Embryonic facial prominence (tissue), 1 donor: ENCODE results near the gene KDM8.

Experiments
- DNase-seq: peaks from one replicate; pipeline ENCODE4 v3.0.0-alpha.2; 2016; ENCODE audit errors: extremely low spot score

The KDM8 gene

GRCh38 chr16:27229891-27230470 is 26.7 kb downstream of the KDM8 start:
- no peak for DNase-seq

GRCh38 chr16:27230562-27231001 is 27.3 kb downstream of the KDM8 start:
- DNase-seq, result no peak

GRCh38 chr16:27231692-27232060 is 28.4 kb downstream of the KDM8 start:
- DNase-seq, result no peak

GRCh38 chr16:27232061-27232900 is 29.0 kb downstream of the KDM8 start:
- no peak for DNase-seq

GRCh38 chr16:27232901-27233625 is 29.7 kb downstream of the KDM8 start:
- no peak for DNase-seq

- DNase-seq, result no peak
These were observed 30.4 kb downstream of the KDM8 start for GRCh38 chr16:27233731-27234130.

- no peak for DNase-seq
These were observed 30.8 kb downstream of the KDM8 start for GRCh38 chr16:27234171-27234570.

GRCh38 chr16:27234603-27235002 is 31.3 kb downstream of the KDM8 start:
- DNase-seq, result no peak

- DNase-seq, result no peak
These were observed 32.0 kb downstream of the KDM8 start for GRCh38 chr16:27235055-27235937.

- DNase-seq, result no peak
These were observed 32.6 kb downstream of the KDM8 start for GRCh38 chr16:27235938-27236245.

- DNase-seq, result no peak
These were observed 33.4 kb downstream of the KDM8 start for GRCh38 chr16:27236635-27237218.

GRCh38 chr16:27237219-27238015 is 34.1 kb downstream of the KDM8 start:
- DNase-seq, result no peak

- DNase-seq, result no peak
These were observed 34.8 kb downstream of the KDM8 start for GRCh38 chr16:27238016-27238587.

- DNase-seq, result no peak
These were observed 35.3 kb downstream of the KDM8 start for GRCh38 chr16:27238591-27238990.

- no peak for DNase-seq
These were observed 35.7 kb downstream of the KDM8 start for GRCh38 chr16:27239026-27239425.

- no peak for DNase-seq
These were observed 36.8 kb downstream of the KDM8 start for GRCh38 chr16:27239906-27240655.

GRCh38 chr16:27240948-27241531 is 37.7 kb downstream of the KDM8 start:
- no peak for DNase-seq

GRCh38 chr16:27241658-27242057 is 38.3 kb downstream of the KDM8 start:
- no peak for DNase-seq

- DNase-seq, result no peak
These were observed 39.1 kb downstream of the KDM8 start for GRCh38 chr16:27242398-27242797.
